ENCODE data around the gene MAD2L1.

DNA sequence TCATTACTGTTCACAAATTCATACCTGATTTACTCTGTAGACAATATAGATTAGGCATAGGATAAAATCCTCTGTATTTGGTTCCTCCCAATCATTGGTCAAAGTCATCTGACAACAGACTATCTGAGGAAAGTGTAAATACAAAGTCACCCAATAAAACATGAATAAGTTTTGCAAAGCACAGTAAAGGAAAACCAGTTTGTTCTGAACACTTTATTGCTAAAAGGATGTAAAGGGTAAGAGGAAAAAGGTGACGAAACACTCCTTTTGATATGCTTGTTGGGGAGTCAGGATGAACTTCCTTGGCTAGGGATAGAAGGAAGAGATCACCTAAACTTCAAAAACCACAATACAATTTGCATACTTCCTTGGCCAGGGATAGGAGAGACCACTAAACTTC lies 10.9 kb downstream of the MAD2L1 start:
- TF ChIP-seq, protein P1, sequence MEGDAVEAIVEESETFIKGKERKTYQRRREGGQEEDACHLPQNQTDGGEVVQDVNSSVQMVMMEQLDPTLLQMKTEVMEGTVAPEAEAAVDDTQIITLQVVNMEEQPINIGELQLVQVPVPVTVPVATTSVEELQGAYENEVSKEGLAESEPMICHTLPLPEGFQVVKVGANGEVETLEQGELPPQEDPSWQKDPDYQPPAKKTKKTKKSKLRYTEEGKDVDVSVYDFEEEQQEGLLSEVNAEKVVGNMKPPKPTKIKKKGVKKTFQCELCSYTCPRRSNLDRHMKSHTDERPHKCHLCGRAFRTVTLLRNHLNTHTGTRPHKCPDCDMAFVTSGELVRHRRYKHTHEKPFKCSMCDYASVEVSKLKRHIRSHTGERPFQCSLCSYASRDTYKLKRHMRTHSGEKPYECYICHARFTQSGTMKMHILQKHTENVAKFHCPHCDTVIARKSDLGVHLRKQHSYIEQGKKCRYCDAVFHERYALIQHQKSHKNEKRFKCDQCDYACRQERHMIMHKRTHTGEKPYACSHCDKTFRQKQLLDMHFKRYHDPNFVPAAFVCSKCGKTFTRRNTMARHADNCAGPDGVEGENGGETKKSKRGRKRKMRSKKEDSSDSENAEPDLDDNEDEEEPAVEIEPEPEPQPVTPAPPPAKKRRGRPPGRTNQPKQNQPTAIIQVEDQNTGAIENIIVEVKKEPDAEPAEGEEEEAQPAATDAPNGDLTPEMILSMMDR (conservative IDR thresholded peaks at IDR 0.05; ENCODE audit: low read length): no peak
- TF ChIP-seq EZH2phosphoT487 (IDR thresholded peaks at IDR 0.05; ENCODE audit: borderline replicate concordance): no peak

All from Loucy (cell line).